ENCODE data around the gene CACNA2D4. TPM values are rescaled to one million over a fixed set of nuclear protein-coding genes. Genes with fewer than 3 reads are reported as not detected.
A peak's percentile ranks its signal among the peaks of the same experiment; 100 is the strongest.

The CACNA2D4 gene
- total and polyA plus RNA-seq, 4 donors = 0.82 to 2.8 (median 1.3) TPM

- TF ChIP-seq RAD21 (IDR thresholded peaks at IDR 0.05) = no peak
- no peak for TF ChIP-seq MAX (IDR thresholded peaks at IDR 0.05)
Observed at GRCh38 chr12:1832801-1833595, 85.5 kb downstream of the CACNA2D4 start (continued).

DNA sequence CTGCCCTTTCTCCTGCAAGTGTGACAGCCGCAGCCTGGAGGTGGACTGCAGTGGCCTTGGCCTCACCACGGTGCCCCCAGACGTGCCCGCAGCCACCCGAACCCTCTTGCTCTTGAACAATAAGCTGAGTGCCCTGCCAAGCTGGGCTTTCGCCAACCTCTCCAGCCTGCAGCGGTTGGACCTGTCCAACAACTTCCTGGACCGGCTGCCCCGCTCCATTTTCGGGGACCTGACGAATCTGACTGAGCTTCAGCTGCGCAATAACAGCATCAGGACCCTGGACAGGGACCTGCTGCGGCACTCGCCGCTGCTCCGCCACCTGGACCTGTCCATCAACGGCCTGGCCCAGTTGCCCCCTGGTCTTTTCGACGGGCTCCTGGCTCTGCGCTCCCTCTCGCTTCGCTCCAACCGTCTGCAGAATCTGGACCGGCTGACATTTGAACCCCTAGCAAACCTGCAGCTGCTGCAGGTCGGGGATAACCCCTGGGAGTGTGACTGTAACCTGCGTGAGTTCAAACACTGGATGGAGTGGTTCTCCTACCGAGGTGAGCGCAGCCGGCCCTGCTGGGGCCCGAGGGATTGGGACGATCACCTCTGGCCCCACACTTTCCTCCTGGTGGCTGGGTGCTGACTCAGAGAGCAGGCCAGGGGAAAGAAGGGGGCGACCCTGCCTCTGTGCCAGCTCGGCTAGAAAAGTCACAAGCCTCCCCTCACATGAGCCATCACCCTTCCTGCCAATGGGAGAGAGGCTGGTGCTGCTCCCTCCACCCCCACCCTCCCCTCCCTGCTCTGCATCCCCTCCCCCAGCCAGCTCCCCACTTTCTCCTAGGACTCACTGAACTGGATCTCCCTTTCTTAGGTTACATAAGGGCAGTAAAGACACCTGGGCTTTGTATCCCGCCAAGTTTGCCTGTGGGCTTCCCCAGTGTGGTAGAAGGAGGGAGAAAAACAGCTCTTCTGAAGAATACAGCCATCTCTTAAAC, 87.2 kb downstream of the CACNA2D4 start:
- Histone ChIP-seq H3K36me3 (ENCODE audit: control insufficient read depth in 4 of 4, insufficient read depth in 3 of 4, low read depth in 1 of 4, low read length in 3 of 4) (no peaks in the 10 kb centered on the region), H3K4me3 (ENCODE audit: low read depth in 1 of 3, low read length in 3 of 3) (no peak overlapping the region), H3K27me3 (ENCODE audit: control insufficient read depth in 4 of 4, insufficient read depth in 4 of 4, low read length in 3 of 4) (peaks cover 0 to 5% (median 2%) of the 10 kb centered on the region in 4 donors), H3K9me3 (ENCODE audit: control insufficient read depth in 4 of 4, low read length in 3 of 4) (no peaks in the 10 kb centered on the region), H3K4me1 (ENCODE audit: control insufficient read depth in 4 of 4, insufficient read depth in 4 of 4, low read length in 3 of 4) (no peaks in the 10 kb centered on the region), H3K9ac (ENCODE audit: low read depth in 1 of 2, low read length in 2 of 2) (no peak overlapping the region), H3K27ac (ENCODE audit: low read depth in 1 of 2, low read length in 2 of 2) (no peak overlapping the region)
- peak; percentile 54 for DNase-seq (ENCODE audit: low spot score)
- WGBS = 14% methylated on average over 34 of the region's 34 CpGs
- TF ChIP-seq, protein P1, sequence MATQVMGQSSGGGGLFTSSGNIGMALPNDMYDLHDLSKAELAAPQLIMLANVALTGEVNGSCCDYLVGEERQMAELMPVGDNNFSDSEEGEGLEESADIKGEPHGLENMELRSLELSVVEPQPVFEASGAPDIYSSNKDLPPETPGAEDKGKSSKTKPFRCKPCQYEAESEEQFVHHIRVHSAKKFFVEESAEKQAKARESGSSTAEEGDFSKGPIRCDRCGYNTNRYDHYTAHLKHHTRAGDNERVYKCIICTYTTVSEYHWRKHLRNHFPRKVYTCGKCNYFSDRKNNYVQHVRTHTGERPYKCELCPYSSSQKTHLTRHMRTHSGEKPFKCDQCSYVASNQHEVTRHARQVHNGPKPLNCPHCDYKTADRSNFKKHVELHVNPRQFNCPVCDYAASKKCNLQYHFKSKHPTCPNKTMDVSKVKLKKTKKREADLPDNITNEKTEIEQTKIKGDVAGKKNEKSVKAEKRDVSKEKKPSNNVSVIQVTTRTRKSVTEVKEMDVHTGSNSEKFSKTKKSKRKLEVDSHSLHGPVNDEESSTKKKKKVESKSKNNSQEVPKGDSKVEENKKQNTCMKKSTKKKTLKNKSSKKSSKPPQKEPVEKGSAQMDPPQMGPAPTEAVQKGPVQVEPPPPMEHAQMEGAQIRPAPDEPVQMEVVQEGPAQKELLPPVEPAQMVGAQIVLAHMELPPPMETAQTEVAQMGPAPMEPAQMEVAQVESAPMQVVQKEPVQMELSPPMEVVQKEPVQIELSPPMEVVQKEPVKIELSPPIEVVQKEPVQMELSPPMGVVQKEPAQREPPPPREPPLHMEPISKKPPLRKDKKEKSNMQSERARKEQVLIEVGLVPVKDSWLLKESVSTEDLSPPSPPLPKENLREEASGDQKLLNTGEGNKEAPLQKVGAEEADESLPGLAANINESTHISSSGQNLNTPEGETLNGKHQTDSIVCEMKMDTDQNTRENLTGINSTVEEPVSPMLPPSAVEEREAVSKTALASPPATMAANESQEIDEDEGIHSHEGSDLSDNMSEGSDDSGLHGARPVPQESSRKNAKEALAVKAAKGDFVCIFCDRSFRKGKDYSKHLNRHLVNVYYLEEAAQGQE (IDR thresholded peaks at IDR 0.05) = peak; percentile 99
- no peak for TF ChIP-seq HNF4G (IDR thresholded peaks at IDR 0.05)

DNA sequence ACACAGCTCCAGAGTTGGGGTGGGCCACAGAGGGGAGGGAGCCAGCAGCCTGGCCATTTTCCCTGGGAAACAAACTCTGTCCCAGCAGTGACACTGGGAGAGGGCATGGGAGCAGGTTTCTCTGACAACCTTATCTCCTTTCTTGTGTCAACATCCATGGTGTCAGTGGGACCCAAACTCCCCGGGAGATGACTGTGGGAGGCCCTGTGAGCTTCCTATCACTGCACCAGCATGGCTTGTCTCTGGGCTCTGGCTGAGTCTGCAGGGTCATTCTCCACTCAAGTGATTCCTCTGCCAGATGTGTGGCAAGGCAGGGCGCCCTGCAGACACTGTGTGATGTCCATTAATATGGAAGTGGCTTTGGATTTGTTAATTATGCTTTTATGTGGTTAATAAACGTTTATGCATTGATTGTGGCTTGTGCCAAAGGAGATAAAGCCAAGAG, 88.0 kb downstream of the CACNA2D4 start:
- H3K36me3 ChIP-seq (ENCODE audit: control insufficient read depth in 4 of 4, insufficient read depth in 3 of 4, low read depth in 1 of 4, low read length in 3 of 4) = no peaks in the 10 kb centered on the region
- no peak overlapping the region for H3K27ac ChIP-seq (ENCODE audit: low read depth in 1 of 2, low read length in 2 of 2)
- DNase-seq (ENCODE audit: low spot score) = no peak
- H3K27me3 ChIP-seq (ENCODE audit: control insufficient read depth in 4 of 4, insufficient read depth in 4 of 4, low read length in 3 of 4) = peaks cover 0 to 5% (median 2%) of the 10 kb centered on the region in 4 donors
- WGBS = 20% methylated on average over 3 of the region's 3 CpGs
- no peaks in the 10 kb centered on the region for H3K4me1 ChIP-seq (ENCODE audit: control insufficient read depth in 4 of 4, insufficient read depth in 4 of 4, low read length in 3 of 4)
- H3K9ac ChIP-seq (ENCODE audit: low read depth in 1 of 2, low read length in 2 of 2) = no peak overlapping the region
- H3K4me3 ChIP-seq (ENCODE audit: low read depth in 1 of 3, low read length in 3 of 3) = no peak overlapping the region
- H3K9me3 ChIP-seq (ENCODE audit: control insufficient read depth in 4 of 4, low read length in 3 of 4) = no peaks in the 10 kb centered on the region
- TF ChIP-seq JUND (IDR thresholded peaks at IDR 0.05) = no peak
- no peak for TF ChIP-seq GABPA (IDR thresholded peaks at IDR 0.05 in 1 of 2, conservative IDR thresholded peaks at IDR 0.05 in 1 of 2)
- TF ChIP-seq EGR1 (IDR thresholded peaks at IDR 0.05; ENCODE audit: low read depth in 2 of 2) = no peak
- no peak for TF ChIP-seq NR2F2 (IDR thresholded peaks at IDR 0.05)
- TF ChIP-seq CTCF (IDR thresholded peaks at IDR 0.05; ENCODE audit: low read depth, low read length, missing input control) = no peak
